ENCODE results near the gene PTPRT.

Gene PTPRT

DNA sequence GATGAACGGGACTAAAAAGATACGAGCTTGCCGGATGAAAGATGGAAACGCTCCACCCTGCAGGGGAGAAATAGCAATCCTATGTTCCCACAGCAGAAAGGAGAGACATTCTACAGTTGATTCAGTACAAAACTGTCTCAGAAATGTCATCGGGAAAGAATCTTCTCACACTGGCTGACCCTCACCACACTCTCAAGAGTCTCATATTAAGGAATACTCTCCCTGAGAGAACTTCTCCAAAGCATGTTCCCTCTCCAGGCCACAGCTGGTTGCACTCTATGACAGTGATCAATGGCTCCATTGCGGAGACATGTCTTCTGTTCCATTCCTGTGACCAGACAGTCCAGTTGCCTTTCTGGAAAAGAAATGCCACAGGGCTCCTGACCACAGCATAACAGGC, 813.6 kb downstream of the PTPRT start:
- DNase-seq (ENCODE audit: low read depth), result no peak

DNA sequence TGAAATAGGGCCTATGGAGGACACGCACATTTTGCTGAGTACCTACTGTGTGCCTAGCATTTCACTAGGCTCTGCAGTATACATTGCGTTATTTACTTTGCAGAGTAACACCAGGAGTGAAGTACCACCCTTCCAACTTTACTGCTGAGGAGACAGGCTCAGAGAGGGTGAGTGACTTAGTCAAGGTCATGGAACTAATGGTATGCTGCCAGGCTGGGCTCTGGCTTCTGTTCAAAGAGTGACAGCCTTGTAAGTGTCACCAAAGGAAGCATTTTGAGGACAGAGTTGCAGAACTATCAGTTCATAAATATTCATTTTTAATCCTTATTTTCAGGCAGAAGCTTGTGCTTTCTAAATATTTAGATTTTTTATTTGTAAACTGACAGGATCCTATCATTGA, 816.7 kb downstream of the PTPRT start:
- no peak for DNase-seq (ENCODE audit: low read depth)

DNA sequence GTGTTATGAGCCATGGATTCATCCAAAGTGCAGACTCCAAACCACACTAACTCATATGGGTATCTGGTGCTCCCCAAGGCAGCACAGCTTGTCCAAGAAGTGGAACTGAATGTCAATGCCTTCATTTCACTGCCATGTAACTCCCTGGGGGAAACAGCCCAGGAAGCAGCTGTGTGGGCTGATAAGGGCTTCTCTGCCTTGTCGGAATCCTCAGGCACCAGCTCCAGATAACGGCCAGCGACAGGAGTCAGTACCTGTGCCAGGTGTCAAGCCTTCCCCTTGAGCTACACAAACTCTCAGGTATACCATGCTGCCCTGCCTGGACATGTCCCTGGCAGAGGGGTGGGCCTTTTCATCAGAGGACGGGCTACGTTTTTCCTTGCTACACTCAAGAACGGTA, 819.6 kb downstream of the PTPRT start:
- no peak for DNase-seq (ENCODE audit: low read depth)

DNA sequence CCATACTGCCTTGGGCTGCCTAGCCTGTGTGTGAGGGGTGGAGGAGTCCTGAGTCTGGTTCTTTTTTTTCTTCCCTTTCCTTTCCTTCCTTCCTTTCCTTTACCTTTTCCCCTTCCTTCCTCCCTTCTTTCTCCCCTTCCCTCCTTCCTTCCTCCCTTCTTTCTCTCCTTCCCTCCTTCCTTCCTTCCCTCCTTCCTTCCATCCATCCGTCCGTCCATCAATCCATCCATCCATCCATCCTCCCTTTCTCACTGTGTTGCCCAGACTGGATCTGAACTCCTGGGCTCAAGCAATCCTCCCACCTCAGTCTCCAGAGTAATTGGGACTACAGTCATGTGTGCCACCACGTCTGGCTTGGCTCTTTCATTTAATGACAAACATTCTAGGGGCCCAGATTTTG, 820.8 kb downstream of the PTPRT start:
- DNase-seq (ENCODE audit: low read depth), result no peak

DNA sequence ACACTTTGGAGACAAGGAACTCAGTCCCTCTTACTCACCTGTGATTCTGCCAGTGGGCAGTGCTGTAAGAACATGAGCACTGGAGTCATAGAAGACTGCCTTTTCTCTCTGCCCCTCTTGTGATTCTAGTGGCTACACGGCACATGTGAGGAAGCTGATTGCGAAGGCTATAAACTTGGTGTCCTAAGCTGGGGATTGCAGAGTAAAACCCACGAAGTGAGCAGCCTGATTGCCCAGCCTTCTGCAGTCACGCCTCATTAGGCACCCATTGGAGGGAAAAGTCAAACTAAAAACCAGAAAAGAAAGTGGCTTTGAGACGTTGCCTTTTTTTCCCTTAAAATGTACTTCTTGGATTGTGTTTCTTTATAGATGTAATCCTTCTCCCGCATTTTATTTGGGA, 823.1 kb downstream of the PTPRT start:
- DNase-seq (ENCODE audit: low read depth), result no peak

DNA sequence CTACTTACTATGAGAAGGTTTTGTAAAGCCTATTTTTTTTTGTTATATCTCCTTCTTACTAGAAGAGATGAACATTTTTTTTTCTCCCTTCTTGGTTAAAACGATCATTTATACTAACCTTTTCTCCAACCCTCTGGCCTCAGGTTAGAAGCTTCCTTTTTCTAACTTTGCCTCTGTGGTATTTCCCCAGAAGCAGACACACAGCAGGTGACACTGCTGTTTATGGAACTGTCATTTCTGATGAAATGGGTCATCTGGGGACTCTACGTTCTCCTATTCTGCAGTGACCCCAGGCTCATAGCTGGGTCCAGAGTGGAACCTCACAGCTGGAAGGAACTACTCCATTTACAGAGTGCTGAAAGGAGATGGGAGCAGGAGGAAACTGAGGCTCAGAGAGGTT, 825.3 kb downstream of the PTPRT start:
- DNase-seq (ENCODE audit: low read depth), result no peak

DNA sequence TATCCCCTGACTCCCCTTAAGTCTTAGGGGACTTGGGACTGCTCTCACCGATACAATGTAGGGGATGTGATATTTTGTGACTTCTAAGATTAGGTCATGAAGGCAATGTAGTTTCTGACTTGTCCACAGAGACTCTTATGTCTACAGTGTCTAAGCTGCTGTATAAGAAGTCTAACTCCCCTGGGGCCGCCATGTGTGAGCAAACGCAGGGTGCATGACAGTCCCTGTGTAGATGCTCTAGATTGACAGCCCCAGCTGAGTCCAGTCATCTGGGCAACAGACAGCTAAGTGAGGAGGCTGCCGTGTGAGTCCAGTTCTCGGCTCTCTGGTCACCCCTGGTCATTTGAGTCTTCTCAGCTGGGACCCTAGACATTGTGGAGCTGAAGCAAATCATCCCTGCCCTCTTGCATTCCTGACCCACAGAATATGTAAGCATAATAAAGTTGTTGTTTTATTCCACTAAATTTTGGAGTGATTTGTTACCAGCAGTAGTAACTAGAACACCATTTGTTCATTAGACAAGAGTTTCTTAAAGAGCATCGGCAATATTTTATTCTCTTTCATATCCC, 828.2 kb downstream of the PTPRT start:
- DNase-seq (ENCODE audit: low read depth), result no peak

DNA sequence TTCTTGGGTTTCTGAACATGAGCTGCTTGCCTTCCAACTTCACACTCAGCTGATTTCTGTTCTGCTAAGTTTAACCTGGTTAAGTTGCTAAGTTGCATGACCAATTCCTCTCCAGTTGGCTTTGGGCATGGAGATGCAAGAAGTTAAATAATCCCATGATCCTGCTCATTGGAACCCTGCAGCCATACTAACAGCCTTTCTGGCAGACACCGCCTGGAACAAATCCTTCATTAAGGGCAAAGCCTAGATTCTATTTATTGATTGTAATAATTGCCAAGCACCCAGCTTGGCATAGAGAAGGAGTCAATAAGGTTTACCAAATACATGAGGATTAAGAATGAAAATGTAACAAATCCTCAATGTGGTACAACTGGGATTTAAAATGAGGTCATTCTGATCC, 829.1 kb downstream of the PTPRT start:
- DNase-seq (ENCODE audit: low read depth), result no peak

DNA sequence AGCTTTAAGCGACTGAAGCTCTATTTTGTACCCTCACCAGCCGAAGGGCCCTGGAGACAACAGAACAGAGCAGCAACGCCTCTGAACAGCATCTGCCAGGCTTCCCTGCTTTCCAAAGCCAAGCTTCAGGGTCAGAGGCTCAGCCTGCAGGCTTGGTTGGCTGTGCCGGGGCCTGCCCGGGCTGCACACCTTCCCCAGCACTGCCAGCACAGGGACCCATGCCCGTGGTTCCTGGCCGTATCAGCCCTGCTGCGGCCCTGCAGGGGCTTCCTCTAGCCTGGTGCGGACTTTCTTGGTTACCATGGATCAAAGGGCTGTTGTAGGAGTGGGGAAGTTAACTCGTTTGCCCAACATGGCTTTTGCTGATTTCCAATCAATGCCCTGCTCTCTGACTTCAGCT, 830.1 kb downstream of the PTPRT start:
- no peak for DNase-seq (ENCODE audit: low read depth)

DNA sequence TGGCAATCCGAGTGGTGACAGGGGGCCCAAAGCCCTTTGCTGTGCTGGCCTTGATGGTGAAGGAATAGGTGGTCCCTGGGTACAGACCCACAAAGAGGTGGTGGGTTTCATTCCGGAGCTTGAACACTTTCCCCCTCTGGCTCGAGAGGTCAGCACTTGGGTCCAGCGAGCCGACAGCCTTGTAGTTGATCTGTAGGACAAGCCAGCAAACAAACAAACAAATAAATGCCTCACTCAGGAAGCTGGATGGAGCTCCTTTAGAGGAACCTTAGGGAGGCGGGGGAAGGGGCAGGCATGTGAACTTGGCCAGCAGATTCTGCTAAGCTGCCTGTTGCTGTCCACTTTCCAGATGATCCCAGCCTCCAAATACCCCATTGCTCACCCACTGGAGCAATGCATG, 837.6 kb downstream of the PTPRT start:
- DNase-seq (ENCODE audit: low read depth), result no peak

DNA sequence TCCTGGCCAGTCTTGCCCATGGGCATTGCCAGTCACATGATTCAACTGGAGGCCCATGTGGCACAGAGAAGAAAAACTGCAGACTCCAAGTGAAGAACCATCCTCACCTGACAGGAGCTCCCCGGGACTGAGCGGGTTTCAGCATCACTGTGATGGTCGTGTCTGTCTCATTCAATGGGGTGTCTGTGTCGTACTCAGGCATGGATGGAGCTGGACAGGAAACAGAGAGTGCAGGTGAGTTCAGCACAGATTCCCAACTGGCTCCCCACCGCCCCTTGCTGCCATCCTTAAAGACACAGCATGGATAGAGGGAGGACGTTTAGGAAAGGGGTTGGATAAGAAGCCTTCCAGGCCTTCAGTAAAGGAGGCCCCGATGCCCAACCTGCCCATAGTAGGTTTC, 839.2 kb downstream of the PTPRT start:
- DNase-seq (ENCODE audit: low read depth), result no peak

DNA sequence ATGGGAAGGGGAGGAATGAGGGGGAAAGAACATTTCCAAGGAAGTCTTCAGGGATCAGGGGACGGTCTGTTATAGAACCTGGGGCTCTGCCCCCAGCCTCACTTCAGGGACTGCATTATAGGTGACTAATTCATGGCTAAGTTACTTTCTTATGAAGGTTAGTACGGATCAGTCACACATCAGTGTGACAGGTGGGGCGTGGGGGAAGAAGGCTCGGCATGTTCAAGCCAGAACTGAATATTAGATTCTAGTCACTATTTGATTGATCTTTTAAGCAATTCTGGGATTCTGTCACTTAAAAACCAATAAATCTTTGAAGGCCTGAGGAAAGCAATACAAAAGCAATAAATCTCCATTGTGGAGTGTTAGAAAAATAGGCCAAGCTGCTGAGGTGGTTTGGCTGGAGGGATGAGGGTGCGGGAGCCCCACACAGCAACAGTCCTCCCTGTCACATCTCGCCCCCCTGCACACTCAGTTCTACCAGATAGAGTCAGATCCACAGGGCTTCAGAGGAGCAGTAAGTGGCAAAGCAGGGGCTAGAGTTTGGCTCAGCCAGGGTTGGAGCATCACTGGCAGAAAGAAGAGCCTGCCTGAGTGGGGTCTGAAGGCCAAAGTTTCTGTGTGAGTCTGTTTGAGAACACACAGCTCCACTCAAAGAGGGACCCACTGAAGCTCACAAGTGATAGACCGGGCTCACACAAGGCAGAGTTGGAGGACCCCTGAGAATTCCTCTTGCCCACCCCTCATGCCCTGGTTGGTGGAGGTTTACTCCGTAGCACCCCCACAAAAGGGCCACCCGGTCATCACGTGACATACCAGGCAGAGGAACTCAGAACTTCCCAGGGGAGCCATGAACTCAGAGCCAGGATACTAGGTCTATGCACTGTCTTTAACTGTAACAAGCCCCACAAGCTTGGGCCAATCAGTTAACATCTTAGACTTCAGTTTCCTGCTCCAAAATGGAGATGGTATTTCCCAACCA, 843.2 kb downstream of the PTPRT start:
- DNase-seq (ENCODE audit: low read depth), result no peak

DNA sequence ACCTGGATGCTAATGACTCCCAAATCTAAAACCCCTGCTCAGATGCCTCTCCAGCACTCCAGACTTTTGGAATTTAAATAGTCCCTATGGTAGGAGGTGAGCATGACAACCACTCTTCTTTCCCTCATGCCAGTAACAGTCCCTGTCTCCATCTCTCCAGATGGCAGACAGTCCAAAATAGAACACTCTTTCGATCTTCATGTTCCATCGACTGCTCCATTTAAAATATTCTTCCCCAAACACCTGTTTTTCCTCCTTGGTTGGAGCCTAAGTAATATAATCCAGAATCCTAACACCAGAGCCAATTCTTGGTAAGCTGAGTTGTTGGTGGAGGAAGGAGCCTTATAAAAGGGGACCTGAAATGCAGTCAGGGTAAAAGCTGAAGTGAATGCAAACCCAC, 848.1 kb downstream of the PTPRT start:
- no peak for DNase-seq (ENCODE audit: low read depth)

DNA sequence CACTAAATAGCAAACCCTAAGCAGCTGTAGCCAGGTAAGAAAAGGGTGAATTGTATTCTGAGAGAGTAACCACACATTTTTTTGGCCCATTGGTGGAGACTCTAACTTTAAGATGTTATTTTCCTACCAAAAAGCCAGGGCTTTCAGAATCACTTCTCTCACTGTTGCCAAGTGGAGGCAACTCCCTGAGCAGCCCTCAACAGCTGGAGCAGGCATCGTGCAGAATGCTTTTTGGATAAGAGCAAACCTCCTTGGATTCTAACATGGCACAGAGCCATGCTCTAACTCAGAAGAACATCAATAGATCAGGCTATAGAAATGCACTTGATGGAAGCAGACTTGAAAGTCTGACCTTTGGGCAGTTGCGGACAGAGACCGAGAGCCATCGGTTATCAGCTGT, 849.3 kb downstream of the PTPRT start:
- DNase-seq (ENCODE audit: low read depth), result no peak

DNA sequence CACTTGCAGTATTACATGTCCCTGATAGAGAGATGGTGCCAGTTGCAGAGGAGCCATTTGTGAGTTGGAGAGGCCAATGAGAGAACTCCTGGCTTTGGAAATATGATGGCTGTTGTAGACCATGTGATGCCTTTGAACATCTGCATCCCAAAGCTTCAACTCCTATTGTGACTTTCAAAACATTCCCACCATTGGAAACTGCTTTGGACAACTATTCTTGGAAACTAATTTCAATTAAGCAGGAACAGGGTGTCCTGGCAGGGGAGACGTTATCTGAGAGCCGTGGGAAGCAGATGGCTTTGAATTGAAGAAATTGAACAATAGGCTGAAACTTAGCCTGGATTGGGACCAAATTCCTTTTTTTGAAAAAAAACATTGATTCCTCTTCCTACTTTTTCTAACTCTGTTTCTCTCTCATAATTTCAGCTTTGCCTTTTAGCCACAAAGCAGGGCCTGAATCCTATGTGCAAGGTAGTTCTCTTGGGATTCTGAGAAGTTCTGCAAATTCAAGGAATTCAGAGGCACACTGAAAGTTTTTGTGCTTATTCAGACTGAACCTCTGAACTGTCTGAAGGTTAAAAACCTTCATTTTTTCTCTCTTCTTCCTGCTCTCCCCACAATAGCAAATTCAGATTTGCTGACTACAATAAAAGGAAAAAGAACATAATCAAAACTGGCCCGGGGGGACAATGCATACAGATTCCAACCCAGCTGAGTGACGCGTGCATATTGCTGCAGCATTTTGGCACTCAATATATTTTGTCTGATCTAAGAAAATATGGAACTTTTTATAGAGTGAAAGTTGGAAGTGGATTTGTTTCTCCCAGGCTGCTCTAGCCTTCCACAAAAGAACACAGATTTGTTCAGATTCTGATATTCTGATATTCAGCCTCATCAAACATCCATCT, 851.2 kb downstream of the PTPRT start:
- DNase-seq (ENCODE audit: low read depth), result no peak

DNA sequence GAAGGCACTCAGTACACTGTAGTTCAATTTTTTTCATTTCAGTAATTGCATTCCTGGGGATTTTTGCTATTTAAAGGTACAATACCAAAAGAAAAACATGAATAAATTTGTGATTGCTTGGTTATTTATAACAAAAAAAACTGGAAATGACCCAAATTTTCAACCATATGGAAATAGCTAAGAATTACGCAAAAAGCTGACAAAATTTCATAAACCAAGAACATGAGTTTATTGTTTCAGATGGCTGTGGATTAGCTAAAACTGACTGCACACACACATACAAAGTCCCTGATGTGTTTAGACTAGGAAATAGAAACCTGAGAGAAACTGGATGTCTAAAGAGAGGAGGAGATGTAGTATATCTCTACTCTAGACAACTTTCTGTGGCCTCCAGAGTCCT, 853.1 kb downstream of the PTPRT start:
- DNase-seq (ENCODE audit: low read depth), result no peak

DNA sequence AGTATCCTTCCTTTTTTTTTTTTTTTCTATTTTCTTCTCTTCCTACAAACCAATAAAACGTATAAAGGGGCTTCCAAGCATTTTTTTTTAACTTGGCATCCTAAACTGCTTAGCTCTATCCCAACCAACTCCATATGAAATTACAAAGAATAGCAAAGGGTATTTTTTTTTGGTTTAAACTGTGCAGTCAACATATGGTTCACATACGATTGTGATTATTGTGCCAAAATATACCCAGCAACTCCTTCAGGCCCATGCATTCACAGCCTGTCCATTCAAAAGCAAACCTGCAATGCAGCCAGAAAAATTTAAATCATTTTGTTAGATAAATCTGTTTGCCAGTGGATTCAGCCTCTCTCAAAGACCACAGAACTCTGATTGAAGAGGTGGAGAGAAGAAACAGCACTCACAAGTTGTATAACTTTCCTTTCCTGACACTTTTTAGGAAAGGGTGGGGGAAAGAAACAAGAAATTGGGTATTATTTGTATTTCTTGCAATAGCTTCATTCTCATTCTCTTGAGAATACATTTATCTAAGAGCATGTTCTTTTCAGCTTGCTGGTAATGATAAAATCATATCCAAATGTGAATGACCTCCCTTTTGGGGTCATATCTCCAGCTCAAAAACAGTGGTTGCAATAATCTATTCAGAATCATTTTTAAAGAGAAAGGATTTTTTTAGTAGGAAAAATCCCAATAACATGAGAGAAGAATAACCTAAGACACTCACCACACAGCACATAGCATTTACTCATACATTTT, 870.3 kb downstream of the PTPRT start:
- no peak for DNase-seq (ENCODE audit: low read depth)

DNA sequence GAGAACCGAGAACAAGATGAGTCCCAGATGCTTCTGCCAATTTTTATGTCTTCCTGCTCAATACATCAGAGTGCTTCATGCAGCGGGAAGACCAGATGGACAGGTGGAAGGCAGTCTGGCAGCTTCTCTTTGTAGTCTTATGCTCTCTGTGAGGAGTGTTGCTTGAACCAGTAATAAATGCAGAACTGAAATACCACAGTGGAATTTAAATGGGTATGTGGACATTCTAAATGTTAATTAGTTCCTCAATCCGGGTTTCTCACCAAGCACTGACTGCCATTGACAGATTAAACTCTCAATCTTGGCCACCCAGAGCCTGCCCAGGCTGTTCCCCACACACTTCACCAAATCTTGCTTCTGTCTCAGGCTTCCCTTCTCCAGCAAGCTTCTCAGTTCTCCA, 876.0 kb downstream of the PTPRT start:
- no peak for DNase-seq (ENCODE audit: low read depth)

DNA sequence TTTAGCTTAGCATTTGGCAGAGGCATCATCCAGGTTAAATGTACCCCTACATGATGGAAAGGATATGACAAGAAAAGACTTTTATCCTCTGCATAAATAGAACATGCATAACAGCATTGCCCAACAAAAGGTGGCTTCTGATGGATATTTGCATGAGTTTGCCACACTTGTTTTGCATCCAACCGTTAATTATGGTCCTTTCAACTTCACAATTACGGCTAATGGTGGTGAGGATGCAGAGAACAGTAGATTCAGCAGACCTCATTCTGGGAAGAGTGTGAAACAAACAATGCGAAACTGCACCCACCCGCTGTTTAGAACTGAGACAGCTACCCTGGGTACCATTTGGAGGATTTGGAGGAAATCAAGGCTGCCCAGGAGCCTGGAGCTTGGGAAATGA, 880.7 kb downstream of the PTPRT start:
- DNase-seq (ENCODE audit: low read depth), result no peak

DNA sequence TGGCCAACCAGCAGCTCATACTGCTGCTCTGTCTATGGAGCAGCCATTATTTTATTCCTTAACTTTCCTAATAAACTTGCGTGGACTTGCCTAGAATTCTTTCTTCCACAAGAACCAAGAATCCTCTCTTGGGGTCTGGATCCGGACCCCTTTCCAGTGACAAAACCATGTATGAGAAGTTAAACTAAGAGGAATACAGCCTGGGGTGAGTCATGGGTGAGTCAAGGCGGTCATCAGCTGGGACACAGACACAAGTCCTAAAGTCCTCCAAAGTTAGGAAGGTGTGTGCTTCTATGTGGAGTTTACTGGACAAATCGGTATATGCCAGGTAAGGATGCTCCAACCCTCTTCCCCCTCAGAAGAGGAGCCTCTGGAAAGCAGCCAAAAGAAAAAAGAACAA, 881.5 kb downstream of the PTPRT start:
- no peak for DNase-seq (ENCODE audit: low read depth)

DNA sequence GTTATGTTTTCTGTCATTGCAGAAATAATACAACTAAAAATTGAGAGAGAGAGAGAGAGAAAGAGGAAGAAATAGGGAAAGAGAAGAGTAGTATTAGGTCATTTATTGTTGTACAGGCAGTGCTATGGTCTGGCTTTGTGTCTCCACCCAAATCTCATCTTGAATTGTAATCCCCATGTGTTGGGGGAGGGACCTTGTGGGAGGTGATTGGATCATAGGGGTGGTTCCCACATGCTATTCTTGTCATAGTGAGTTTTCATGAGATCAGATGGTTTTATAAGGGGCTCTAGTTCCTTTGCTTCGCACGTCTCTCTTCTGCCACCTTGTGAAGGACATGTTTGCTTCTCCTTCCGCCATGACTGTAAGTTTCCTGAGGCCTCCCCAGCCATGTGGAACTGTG, 894.1 kb downstream of the PTPRT start:
- DNase-seq (ENCODE audit: low read depth), result no peak

DNA sequence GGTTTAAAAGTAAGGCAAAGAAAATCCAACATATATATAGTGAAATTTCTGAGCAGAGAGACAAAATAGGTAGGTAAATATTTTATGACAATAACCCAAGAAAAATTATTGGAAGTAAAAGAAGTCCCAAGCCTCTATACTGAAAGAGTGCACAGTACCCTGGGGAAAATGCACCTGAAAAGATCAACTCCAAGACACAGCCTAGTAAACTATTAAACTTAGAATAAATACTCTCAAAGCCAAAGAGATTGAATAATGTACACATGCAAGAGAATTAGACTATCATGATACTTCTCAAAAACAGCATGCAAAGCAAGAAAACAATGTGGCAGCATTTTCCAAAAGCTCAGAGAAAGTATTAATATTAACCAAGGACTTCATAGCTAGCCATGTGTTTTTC, 894.7 kb downstream of the PTPRT start:
- no peak for DNase-seq (ENCODE audit: low read depth)
